GM18951 (cell line): ENCODE measurements around the gene DENND10.

Experiments
- POLR2A ChIP-seq: IDR thresholded peaks from 4 replicates; pipeline ENCODE4 v1.6.1; 2011; ENCODE audit warnings: mild to moderate bottlenecking; ENCODE audit not compliant: insufficient read length, insufficient read depth; ENCODE audit errors: extremely low read depth
- in situ Hi-C: fragments of 300-500 bp; cut with MboI; formaldehyde crosslinking; loops from one replicate; pipeline ENCODE4 v1.12.0; 2022; ENCODE audit warnings: low sequenced_read_pairs, mixed read lengths, inconsistent platforms; ENCODE audit not compliant: unreplicated experiment

Gene DENND10

GRCh38 chr10:119103903-119104653, at the start of gene DENND10:
Gene DENND10 (plus strand): TSS chr10:119104113. CDS start chr10:119104143, 30 bp downstream.
- TF ChIP-seq POLR2A: peak; percentile 90
- in situ Hi-C loops: no loop called here

DNA sequence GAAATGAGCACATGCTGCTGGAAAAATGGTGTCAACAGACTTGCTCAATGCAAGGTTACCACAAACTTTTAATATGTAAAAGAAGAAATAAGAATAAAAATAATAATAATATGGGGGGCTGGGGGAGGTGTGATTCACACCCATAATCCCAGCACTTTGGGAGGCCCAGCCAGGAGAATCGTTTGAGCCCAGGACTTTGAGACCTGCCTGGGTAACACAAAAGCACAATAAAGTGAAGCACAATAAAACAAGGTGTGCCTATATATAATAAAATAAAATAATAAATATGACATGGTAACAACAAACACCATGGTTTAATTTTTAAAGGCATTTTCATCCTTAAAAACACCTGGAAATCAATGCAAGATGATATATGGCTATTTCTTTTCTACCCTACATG, 48.4 kb upstream of the DENND10 start:
- TF ChIP-seq POLR2A: no peak

DNA sequence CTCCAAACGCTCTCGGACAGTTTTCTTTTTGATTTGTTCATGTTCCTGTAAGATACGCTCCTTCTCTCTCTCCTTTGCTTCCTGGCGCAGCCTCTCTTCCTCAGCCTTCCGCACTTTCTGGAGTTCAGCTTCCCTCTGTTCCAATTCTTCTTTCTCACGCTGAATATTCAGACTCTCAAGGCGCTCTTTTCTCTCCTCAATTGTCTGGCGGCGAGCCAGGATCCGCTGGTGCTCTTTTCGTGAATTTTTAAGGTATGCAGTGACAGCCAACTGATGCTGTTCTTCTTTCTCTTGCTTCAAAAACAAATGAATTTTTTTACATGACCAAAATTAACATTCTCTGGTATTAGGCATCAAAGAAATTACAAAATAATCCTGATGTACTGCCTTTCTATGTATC, 45.9 kb upstream of the DENND10 start:
- in situ Hi-C loops: no loop called here
- TF ChIP-seq POLR2A: no peak

More for the DNA sequence above, 48.4 kb upstream of the DENND10 start:
- in situ Hi-C loops: no loop called here

GRCh38 chr10:119059557-119059956, 44.4 kb upstream of the DENND10 start:
- in situ Hi-C loops: no loop called here
- TF ChIP-seq POLR2A: no peak

DNA sequence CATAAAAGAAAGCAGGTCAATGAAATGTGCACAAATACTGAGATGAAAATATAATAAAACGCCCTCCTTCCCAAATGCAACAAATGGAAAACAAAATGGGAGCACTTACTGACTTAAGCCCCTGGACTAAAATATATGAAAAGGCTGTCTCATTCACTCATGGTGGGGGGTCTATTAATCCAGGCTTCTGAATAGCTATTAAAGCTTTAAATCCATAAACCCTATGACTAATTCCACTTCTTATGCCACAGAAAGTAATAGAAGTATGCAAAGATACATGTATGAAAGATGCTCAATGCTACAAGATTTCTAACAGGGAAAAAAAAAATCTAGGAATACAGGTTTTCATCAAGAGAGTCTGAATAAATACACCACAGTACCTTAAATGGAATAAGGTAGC, 43.8 kb upstream of the DENND10 start:
- in situ Hi-C loops: no loop called here
- TF ChIP-seq POLR2A: no peak

DNA sequence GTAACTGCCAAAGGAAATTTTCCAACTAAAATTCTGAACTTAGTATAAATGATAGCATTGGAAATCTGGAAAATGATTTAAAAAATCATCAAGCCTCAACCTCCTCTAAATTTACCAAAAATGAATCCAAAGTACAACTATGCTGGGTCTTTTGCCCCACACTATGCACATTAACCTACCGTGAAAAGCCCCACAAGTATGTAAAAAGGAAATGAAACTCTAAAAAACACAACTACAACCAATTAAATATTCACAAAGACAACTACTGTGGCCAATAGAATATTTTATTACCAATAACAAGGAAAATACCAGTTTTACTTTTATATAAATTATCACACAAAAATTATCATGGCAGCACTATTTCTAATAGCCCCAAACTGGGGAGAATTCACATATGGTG, 42.6 kb upstream of the DENND10 start:
- TF ChIP-seq POLR2A: no peak
- in situ Hi-C loops: no loop called here

GRCh38 chr10:119061926-119062325, 42.0 kb upstream of the DENND10 start:
- no peak for TF ChIP-seq POLR2A
- in situ Hi-C loops: no loop called here

DNA sequence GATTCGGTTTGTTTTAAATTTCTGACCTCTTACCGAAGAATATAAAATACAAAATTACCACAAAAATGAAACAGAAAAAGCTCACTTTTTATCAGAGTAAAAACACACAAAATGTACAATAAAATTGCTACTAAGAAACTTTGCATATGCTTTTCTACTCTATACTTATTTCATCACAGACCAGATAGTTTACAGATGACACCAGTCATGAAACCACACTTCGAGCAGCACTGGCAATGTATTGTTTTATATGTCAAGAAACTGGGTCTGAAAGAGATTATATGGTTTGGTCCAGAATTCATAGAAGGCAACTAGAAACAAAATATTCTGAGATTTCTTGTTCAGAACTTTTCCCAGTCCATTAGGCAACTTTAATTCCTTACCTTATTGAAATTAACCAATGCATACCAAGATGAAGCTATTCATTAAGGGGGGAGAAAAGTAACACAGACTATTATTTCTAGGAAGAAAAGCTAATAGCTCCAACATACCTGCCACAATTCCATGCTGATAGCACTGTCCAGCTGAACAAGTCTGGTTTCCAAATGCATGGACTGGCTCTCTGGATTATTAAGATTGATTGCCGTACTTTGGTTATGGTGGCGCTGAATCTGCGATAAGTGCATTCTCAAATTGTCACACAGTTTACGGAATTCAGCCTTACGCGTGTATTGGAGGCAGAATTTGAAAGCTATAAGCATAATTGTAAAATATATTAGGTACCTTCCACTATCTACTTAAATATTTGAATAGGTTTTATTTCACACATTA, 33.3 kb upstream of the DENND10 start:
- in situ Hi-C loops: no loop called here
- no peak for TF ChIP-seq POLR2A

DNA sequence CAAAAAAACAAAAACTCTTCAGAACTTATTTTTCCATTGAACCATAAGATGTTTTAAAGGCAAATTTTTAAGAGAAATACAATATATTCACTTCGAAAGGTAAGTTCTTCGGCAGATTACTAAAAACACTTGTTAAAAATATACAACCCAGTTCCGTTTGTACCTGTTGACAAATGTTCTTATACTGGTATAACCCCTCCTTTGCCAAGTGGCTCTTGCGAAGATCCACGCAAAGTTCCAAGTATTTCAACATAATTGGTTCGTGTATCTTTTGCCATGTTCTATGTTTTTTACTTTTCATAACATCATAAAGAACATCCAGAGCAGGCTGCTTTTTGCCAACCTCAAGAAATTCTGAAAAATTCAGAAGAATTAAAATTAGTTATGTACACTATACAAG, 30.3 kb upstream of the DENND10 start:
- in situ Hi-C loops: no loop called here
- TF ChIP-seq POLR2A: no peak

DNA sequence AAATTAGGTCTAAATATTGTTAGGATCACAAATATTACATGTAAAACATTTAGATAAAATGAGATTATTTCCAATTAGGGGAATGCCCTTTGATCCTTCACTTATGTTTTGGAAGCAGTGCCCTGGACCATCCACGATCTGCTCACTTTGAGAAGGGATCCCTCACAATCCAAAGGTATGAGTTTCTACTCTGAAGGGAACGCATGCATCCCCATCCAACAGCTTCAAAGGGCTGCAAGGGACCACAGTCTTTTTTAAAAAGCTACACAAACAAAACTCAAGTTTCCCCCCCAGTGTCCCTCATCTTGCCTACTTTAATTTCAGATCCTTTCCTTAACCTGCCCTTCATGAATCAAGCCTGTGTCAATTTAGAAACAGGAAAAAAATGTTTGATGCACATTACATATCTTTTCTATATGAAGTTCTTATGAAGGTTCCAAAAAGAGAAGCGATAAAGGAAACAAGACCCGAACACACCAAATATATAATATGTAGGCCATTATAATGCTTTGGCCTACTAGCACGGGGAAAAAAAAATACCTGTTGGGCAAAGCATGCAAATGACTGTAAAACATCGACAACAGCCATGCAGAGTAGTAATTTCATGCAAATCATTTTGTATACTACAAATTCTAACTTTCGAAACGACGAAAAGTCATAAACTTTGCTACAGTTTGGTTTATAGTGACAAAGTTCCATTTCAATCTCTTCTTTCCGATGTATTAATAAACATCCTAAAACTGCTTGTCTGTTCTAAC, 25.3 kb upstream of the DENND10 start:
- no peak for TF ChIP-seq POLR2A
- in situ Hi-C loops: no loop called here

GRCh38 chr10:119079599-119080520, 24.1 kb upstream of the DENND10 start:
- TF ChIP-seq POLR2A: no peak
- in situ Hi-C loops: no loop called here

DNA sequence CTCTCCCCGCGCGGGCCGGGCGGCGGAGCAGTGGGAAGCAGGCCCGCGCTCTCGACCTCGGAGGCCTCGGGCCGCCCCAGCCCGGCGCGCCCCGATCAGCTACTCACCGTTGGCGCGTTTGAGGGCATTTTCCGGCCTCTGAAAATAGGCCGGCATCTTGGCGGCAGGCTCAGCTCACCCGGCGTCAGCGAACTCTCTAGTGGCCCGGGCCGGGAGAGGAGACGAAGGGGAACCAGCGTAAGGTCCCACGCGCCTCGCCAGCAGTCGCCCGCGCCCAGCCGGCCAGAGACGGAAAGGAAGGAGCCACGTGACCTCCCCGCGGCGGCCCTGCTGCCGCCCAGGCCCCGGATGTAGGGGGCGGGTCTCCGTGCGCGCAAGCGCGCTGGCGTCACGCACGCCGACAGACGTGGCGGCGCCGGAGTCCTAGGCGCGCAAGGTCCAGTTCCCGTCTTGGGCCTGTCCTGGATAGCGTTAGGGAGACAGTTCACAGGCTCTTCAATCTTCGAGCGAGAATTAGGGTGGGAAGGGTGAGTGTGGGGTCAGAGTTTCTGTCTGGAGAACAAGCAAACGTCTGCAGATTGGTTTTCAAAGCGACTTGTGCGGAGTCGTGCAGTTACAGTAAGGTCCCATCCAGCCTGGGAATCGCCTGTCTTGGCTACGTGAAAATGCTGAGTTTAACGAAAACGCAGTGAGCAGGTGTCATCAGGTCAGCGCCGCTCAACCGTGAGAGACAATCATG, 23.2 kb upstream of the DENND10 start, which contains the start of gene EIF3A:
Gene EIF3A (minus strand): TSS at position 297 of the 739 bp plus-strand sequence. CDS start 141 bp downstream, at position 156.
- TF ChIP-seq POLR2A: peak; percentile 99
- in situ Hi-C loops: no loop called here
